ENCODE results near the gene TSC2. TPM values are rescaled to one million over a fixed set of nuclear protein-coding genes. Genes with fewer than 3 reads are reported as not detected.

TSC2 gene
- total and polyA plus RNA-seq, 2 experiments from 2014 or later, result 52.2 to 53.7 TPM

DNA sequence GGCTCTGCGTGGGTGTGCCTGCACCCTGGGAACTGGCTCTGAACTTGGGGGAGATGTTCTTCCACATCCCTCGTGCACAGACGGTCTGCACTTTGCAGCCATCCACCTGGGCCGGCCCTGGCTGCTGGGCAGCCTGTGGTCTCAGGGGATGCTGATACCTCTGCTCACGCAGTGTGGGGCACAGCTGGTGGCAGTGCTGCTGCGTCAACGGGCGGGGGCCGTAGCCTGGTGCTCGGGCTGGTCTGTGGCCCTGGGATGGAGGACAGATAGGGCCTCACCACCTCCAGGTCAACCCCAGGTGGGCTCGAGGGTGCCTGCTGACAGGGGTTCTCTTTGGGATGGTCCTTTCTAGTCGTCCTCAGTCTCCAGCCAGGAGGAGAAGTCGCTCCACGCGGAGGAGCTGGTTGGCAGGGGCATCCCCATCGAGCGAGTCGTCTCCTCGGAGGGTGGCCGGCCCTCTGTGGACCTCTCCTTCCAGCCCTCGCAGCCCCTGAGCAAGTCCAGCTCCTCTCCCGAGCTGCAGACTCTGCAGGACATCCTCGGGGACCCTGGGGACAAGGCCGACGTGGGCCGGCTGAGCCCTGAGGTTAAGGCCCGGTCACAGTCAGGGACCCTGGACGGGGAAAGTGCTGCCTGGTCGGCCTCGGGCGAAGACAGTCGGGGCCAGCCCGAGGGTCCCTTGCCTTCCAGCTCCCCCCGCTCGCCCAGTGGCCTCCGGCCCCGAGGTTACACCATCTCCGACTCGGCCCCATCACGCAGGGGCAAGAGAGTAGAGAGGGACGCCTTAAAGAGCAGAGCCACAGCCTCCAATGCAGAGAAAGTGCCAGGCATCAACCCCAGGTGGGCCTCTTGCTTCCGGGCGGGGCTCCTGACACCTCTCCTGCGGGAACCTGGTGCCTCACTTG is 36.3 kb downstream of the TSC2 start:
- Histone ChIP-seq H3K9ac (no peak overlapping the region), H3K79me2 (ENCODE audit: insufficient read depth) (no peaks in the 10 kb centered on the region), H3K4me1 (ENCODE audit: insufficient read depth) (no peaks in the 10 kb centered on the region), H3K4me2 (ENCODE audit: unreplicated experiment) (no peak overlapping the region), H3K9me2 (ENCODE audit: insufficient read depth) (no peaks in the 10 kb centered on the region), H3K9me3 (ENCODE audit: low read depth) (no peaks in the 10 kb centered on the region), H3F3A (ENCODE audit: insufficient read depth) (0 out of 2 replicates have a peak, but pooled peaks cover 8% of the 10 kb centered on the region), H3K27me3 (replicated peaks; ENCODE audit: insufficient read depth) (no peaks in the 10 kb centered on the region), H4K20me1 (ENCODE audit: insufficient read depth) (no peaks in the 10 kb centered on the region), H3K27ac (no peak overlapping the region), H2AFZ (no peak overlapping the region), H3K36me3 (ENCODE audit: low read depth) (no peaks in the 10 kb centered on the region; the same call in 1 of the 2 replicates), H3K4me3 (no peak overlapping the region)
- no peak for DNase-seq
- in situ Hi-C loops (cut with MboI), result no loop called here
- WGBS, 2 experiments (ENCODE audit: low coverage in 1 of 2, low lambda C conversion rate in 2 of 2, missing lambda C conversion rate in 2 of 2), result 93% methylated on average over 34 to 44 of the region's 44 CpGs
- no peak for TF ChIP-seq EZH2 (IDR thresholded peaks at IDR 0.05; ENCODE audit: insufficient read depth, poor library complexity, severe bottlenecking)
- TF ChIP-seq EZH2phosphoT487 (IDR thresholded peaks at IDR 0.05; ENCODE audit: insufficient read depth, low read depth), result no peak

- no peak overlapping the region for H3K4me2 ChIP-seq (ENCODE audit: unreplicated experiment)
- TF ChIP-seq EZH2phosphoT487 (IDR thresholded peaks at IDR 0.05; ENCODE audit: insufficient read depth, low read depth) (no peak), EZH2 (IDR thresholded peaks at IDR 0.05; ENCODE audit: insufficient read depth, poor library complexity, severe bottlenecking) (no peak)
- no peaks in the 10 kb centered on the region for H3K9me2 ChIP-seq (ENCODE audit: insufficient read depth)
- no peak overlapping the region for H3K4me3 ChIP-seq
- in situ Hi-C loops (cut with MboI), result no loop called here
- H3K9ac ChIP-seq, result no peak overlapping the region
- no peak for DNase-seq
- 0 out of 2 replicates have a peak, but pooled peaks cover 10% of the 10 kb centered on the region for H3F3A ChIP-seq (ENCODE audit: insufficient read depth)
- H3K27me3 ChIP-seq (replicated peaks; ENCODE audit: insufficient read depth), result no peaks in the 10 kb centered on the region
- H3K79me2 ChIP-seq (ENCODE audit: insufficient read depth), result no peaks in the 10 kb centered on the region
- WGBS, 2 experiments (ENCODE audit: low coverage in 1 of 2, low lambda C conversion rate in 2 of 2, missing lambda C conversion rate in 2 of 2), result 86 to 92% methylated on average over 24 to 26 of the region's 29 CpGs
- H3K27ac ChIP-seq, result no peak overlapping the region
- H4K20me1 ChIP-seq (ENCODE audit: insufficient read depth), result no peaks in the 10 kb centered on the region
- no peak overlapping the region for H2AFZ ChIP-seq
- H3K4me1 ChIP-seq (ENCODE audit: insufficient read depth), result no peaks in the 10 kb centered on the region
- H3K36me3 ChIP-seq (ENCODE audit: low read depth), result peaks cover under 1% of the 10 kb centered on the region; the same call in 1 of the 2 replicates
- H3K9me3 ChIP-seq (ENCODE audit: low read depth), result no peaks in the 10 kb centered on the region
Measured at GRCh38 chr16:2084895-2085625, 37.3 kb downstream of the TSC2 start.

DNA sequence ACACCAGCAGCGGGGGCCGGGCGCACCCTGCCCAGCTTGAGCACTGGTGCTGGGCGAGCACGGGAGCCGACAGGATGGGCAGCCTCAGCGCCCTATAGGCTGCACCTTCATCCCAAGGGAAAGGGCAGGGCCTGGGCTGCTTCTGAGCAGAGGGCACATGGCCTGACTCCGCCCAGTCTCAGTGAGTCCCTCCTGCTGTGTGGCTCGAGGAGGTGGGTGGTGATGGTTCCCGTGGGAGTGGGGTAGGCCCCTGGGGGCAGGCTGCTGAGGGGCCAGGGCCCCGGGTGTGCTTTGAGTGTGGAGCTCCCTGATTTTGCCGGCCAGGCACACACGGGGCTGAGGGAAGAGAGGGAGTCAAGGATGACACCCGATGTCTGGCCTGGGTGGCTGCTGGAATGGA is 37.9 kb downstream of the TSC2 start:
- no peaks in the 10 kb centered on the region for H3K9me2 ChIP-seq (ENCODE audit: insufficient read depth)
- no peak overlapping the region for H3K4me3 ChIP-seq
- no peak overlapping the region for H3K9ac ChIP-seq
- no peak overlapping the region for H3K27ac ChIP-seq
- H3K4me1 ChIP-seq (ENCODE audit: insufficient read depth), result no peaks in the 10 kb centered on the region
- H4K20me1 ChIP-seq (ENCODE audit: insufficient read depth), result no peaks in the 10 kb centered on the region
- H2AFZ ChIP-seq, result no peak overlapping the region
- in situ Hi-C loops (cut with MboI), result no loop called here
- H3F3A ChIP-seq (ENCODE audit: insufficient read depth), result 0 out of 2 replicates have a peak, but pooled peaks cover 10% of the 10 kb centered on the region
- no peaks in the 10 kb centered on the region for H3K27me3 ChIP-seq (replicated peaks; ENCODE audit: insufficient read depth)
- peak; percentile 63 for DNase-seq
- TF ChIP-seq EZH2phosphoT487 (IDR thresholded peaks at IDR 0.05; ENCODE audit: insufficient read depth, low read depth), result no peak
- TF ChIP-seq EZH2 (IDR thresholded peaks at IDR 0.05; ENCODE audit: insufficient read depth, poor library complexity, severe bottlenecking), result no peak
- H3K36me3 ChIP-seq (ENCODE audit: low read depth), result peaks cover 7% of the 10 kb centered on the region; the same call in 1 of the 2 replicates
- H3K79me2 ChIP-seq (ENCODE audit: insufficient read depth), result no peaks in the 10 kb centered on the region
- no peak overlapping the region for H3K4me2 ChIP-seq (ENCODE audit: unreplicated experiment)
- no peaks in the 10 kb centered on the region for H3K9me3 ChIP-seq (ENCODE audit: low read depth)
- 73% methylated on average over 13 of the region's 14 CpGs for WGBS, 2 experiments (ENCODE audit: low coverage in 1 of 2, low lambda C conversion rate in 2 of 2, missing lambda C conversion rate in 2 of 2)

GRCh38 chr16:2086106-2086742 is 38.4 kb downstream of the TSC2 start:
- H2AFZ ChIP-seq, result no peak overlapping the region
- TF ChIP-seq EZH2 (IDR thresholded peaks at IDR 0.05; ENCODE audit: insufficient read depth, poor library complexity, severe bottlenecking) (no peak), EZH2phosphoT487 (IDR thresholded peaks at IDR 0.05; ENCODE audit: insufficient read depth, low read depth) (no peak)
- no peaks in the 10 kb centered on the region for H3K79me2 ChIP-seq (ENCODE audit: insufficient read depth)
- 0 out of 2 replicates have a peak, but pooled peaks cover 10% of the 10 kb centered on the region for H3F3A ChIP-seq (ENCODE audit: insufficient read depth)
- H3K27me3 ChIP-seq (replicated peaks; ENCODE audit: insufficient read depth), result no peaks in the 10 kb centered on the region
- H3K4me2 ChIP-seq (ENCODE audit: unreplicated experiment), result no peak overlapping the region
- H3K4me1 ChIP-seq (ENCODE audit: insufficient read depth), result no peaks in the 10 kb centered on the region
- no peak overlapping the region for H3K9ac ChIP-seq
- WGBS, 2 experiments (ENCODE audit: low coverage in 1 of 2, low lambda C conversion rate in 2 of 2, missing lambda C conversion rate in 2 of 2), result 83 to 92% methylated on average over 22 to 25 of the region's 27 CpGs
- H4K20me1 ChIP-seq (ENCODE audit: insufficient read depth), result no peaks in the 10 kb centered on the region
- no peak overlapping the region for H3K27ac ChIP-seq
- DNase-seq, result no peak
- no peaks in the 10 kb centered on the region for H3K9me3 ChIP-seq (ENCODE audit: low read depth)
- no peak overlapping the region for H3K4me3 ChIP-seq
- in situ Hi-C loops (cut with MboI), result no loop called here
- peaks cover 10% of the 10 kb centered on the region; the same call in 1 of the 2 replicates for H3K36me3 ChIP-seq (ENCODE audit: low read depth)
- H3K9me2 ChIP-seq (ENCODE audit: insufficient read depth), result no peaks in the 10 kb centered on the region
